ENCODE data around the gene POLDIP2. TPM values are rescaled to one million over a fixed set of nuclear protein-coding genes. Genes with fewer than 3 reads are reported as not detected.
A peak's percentile ranks its signal among the peaks of the same experiment; 100 is the strongest.

Gene POLDIP2
- total and polyA plus RNA-seq, 12 donors: 74.2 to 204 (median 175) TPM

DNA sequence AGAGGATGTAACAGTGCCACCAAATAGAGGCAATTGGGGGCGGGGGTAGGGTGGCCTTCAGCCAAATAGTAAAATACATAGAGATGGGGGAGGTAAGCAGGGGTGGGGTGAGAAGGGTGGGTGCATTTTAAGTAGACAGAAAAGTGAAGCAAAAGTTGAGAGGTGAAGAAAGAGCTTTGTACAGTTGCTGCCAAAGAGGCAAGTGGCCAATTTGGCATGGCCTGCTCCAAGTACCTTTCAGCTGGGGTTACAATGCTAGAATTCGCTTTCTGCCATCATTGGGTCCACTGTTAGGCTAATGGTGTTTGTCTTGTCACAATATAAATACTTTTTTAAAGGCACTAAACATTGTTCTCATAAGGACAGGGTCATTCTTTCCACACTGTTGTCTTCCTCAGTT is 43.5 kb downstream of the POLDIP2 start:
- Histone ChIP-seq H3K4me1 (replicated peaks in 1 of 2) (peaks cover 8% of the 10 kb centered on the region in 2 donors), H3K27me3 (no peaks in the 10 kb centered on the region), H3K36me3 (replicated peaks in 1 of 2) (no peaks in the 10 kb centered on the region), H3K4me3 (no peak overlapping the region), H3K9me3 (replicated peaks in 1 of 3) (no peaks in the 10 kb centered on the region), H3K27ac (no peak overlapping the region)
- intact Hi-C loops (cut with DNase I): no loop called here
- TF ChIP-seq POLR2A (IDR thresholded peaks at IDR 0.05): no peak
- TF ChIP-seq, protein P1, sequence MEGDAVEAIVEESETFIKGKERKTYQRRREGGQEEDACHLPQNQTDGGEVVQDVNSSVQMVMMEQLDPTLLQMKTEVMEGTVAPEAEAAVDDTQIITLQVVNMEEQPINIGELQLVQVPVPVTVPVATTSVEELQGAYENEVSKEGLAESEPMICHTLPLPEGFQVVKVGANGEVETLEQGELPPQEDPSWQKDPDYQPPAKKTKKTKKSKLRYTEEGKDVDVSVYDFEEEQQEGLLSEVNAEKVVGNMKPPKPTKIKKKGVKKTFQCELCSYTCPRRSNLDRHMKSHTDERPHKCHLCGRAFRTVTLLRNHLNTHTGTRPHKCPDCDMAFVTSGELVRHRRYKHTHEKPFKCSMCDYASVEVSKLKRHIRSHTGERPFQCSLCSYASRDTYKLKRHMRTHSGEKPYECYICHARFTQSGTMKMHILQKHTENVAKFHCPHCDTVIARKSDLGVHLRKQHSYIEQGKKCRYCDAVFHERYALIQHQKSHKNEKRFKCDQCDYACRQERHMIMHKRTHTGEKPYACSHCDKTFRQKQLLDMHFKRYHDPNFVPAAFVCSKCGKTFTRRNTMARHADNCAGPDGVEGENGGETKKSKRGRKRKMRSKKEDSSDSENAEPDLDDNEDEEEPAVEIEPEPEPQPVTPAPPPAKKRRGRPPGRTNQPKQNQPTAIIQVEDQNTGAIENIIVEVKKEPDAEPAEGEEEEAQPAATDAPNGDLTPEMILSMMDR (IDR thresholded peaks at IDR 0.05): no peak
- no peak for DNase-seq
- WGBS, 4 donors: 81 to 97% (median 89%) methylated on average over 2 of the region's 2 CpGs

DNA sequence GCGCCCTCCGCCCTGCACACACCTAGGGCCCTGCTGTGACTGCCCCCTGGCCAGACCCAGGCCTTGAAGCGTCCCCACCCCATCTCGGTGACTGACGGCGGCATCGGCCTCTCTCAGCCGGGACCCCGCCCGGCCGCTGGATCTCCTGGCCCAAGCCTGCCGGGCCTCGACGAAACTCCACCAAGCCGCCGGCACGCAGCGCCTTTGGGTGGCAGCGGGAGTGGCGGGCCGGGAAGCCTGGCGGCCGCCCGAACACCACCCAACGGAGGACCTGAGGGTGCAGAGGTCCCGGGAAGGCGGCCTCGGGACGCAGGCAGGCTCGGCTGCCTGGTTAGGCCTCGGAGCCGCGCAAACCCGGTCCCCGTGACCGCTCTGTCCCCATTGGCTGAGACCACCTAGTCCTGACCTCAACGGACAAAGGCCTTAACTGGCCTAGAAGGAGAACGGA is 50.3 kb downstream of the POLDIP2 start:
- WGBS, 4 donors: 47 to 75% (median 65%) methylated on average over 9 to 38 of the region's 38 CpGs
- Histone ChIP-seq H3K9me3 (replicated peaks in 1 of 3) (no peaks in the 10 kb centered on the region), H3K4me3 (no peak overlapping the region), H3K27me3 (peaks cover 6% of the 10 kb centered on the region), H3K36me3 (replicated peaks in 1 of 2) (no peaks in the 10 kb centered on the region), H3K27ac (no peak overlapping the region), H3K4me1 (replicated peaks in 1 of 2) (no peaks in the 10 kb centered on the region)
- DNase-seq: no peak
- TF ChIP-seq POLR2A (IDR thresholded peaks at IDR 0.05): no peak
- TF ChIP-seq, protein P1 (IDR thresholded peaks at IDR 0.05): no peak
- intact Hi-C loops (cut with DNase I): no loop called here

DNA sequence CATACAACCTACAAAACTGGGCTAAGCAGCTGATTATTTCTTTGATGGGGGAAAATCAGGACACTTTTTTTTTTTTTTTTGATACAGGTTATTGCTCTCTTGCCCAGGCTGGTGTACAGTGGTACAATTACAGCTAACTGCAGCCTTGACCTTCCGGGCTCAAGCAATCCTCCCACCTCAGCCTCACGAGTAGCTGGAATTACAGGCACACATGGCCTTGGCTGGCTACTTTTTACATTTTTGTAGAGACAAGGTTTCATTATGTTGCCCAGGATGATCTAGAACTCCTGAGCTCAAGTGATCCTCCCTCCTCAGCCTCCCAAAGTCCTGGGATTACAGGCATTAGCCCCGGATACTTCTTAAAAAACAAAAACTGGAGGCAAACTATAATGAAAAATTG is 58.9 kb downstream of the POLDIP2 start:
- Histone ChIP-seq H3K4me3 (no peak overlapping the region), H3K27me3 (no peaks in the 10 kb centered on the region), H3K9me3 (replicated peaks in 1 of 3) (no peaks in the 10 kb centered on the region), H3K36me3 (replicated peaks in 1 of 2) (no peaks in the 10 kb centered on the region), H3K27ac (no peak overlapping the region), H3K4me1 (replicated peaks in 1 of 2) (no peaks in the 10 kb centered on the region)
- WGBS, 4 donors: 45 to 62% (median 53%) methylated on average over 3 of the region's 3 CpGs
- DNase-seq: peak in 2 of 7 donors; percentile 26 to 42
- TF ChIP-seq POLR2A (IDR thresholded peaks at IDR 0.05): no peak
- TF ChIP-seq, protein P1 (IDR thresholded peaks at IDR 0.05): no peak
- intact Hi-C loops (cut with DNase I): no loop called here

Small RNAs within 50 kb of the gene (microRNA-seq; reads per million reads assigned to microRNA genes)
- 0.89 to 3.4 (median 2.3) reads per million in 3 donors for gene MIR4723

Other genes with a start within 250 kb of the POLDIP2 start
- 100 to 1,000 TPM in 2 of 9 donors, 10 to 100 TPM in 7; 23.8 to 420 (median 36.4) TPM for gene TMEM97, start 38.3 kb downstream of the POLDIP2 start, total RNA-seq
- 100 to 1,000 TPM in 1 of 3 donors, 1 to 10 TPM in 2; 6.5 to 779 (median 8.3) TPM for gene TMEM97, start 38.3 kb downstream of the POLDIP2 start, polyA plus RNA-seq
- gene IFT20, start 22.1 kb downstream of the POLDIP2 start, total RNA-seq: 10 to 100 TPM; 24.5 to 69.5 (median 40.9) TPM
- 100 to 1,000 TPM in 1 of 3 donors, 10 to 100 TPM in 2; 26.0 to 100 (median 78.7) TPM for gene IFT20, start 22.1 kb downstream of the POLDIP2 start, polyA plus RNA-seq
- gene TNFAIP1, start 21.8 kb downstream of the POLDIP2 start, total RNA-seq: 10 to 100 TPM; 21.7 to 70.6 (median 41.0) TPM
- 10 to 100 TPM; 17.2 to 32.5 (median 23.8) TPM for gene TNFAIP1, start 21.8 kb downstream of the POLDIP2 start, polyA plus RNA-seq
- not detected for gene SEBOX, start 7.7 kb upstream of the POLDIP2 start, total RNA-seq
- not detected for gene SEBOX, start 7.7 kb upstream of the POLDIP2 start, polyA plus RNA-seq
- gene VTN, start 12.8 kb upstream of the POLDIP2 start, total RNA-seq: 100 to 1,000 TPM in 8 of 9 donors, 1 to 10 TPM in 1; 5.5 to 470 (median 220) TPM
- 100 to 1,000 TPM in 2 of 3 donors, 10 to 100 TPM in 1; 69.9 to 184 (median 122) TPM for gene VTN, start 12.8 kb upstream of the POLDIP2 start, polyA plus RNA-seq
- 10 to 100 TPM in 8 of 9 donors, 1 to 10 TPM in 1; 5.8 to 40.0 (median 24.9) TPM for gene SARM1, start 14.2 kb upstream of the POLDIP2 start, total RNA-seq
- 10 to 100 TPM; 10.8 to 22.6 (median 16.0) TPM for gene SARM1, start 14.2 kb upstream of the POLDIP2 start, polyA plus RNA-seq
- 10 to 100 TPM; 11.9 to 79.8 (median 49.0) TPM for gene SLC46A1, start 48.7 kb upstream of the POLDIP2 start, total RNA-seq
- gene SLC46A1, start 48.7 kb upstream of the POLDIP2 start, polyA plus RNA-seq: 100 to 1,000 TPM in 1 of 3 donors, 10 to 100 TPM in 2; 13.3 to 104 (median 15.4) TPM
- 1 to 10 TPM in 1 of 9 donors, not detected in 8; 1.6 TPM for gene SLC13A2, start 116.1 kb upstream of the POLDIP2 start, total RNA-seq
- gene SLC13A2, start 116.1 kb upstream of the POLDIP2 start, polyA plus RNA-seq: under 1 TPM in 2 of 3 donors, not detected in 1; 0.03 to 0.05 TPM
- gene FOXN1, start 148.8 kb upstream of the POLDIP2 start, total RNA-seq: under 1 TPM in 1 of 9 donors, not detected in 8; 0.06 TPM
- gene FOXN1, start 148.8 kb upstream of the POLDIP2 start, polyA plus RNA-seq: not detected
- 10 to 100 TPM; 26.7 to 80.8 (median 41.3) TPM for gene UNC119, start 195.1 kb upstream of the POLDIP2 start, total RNA-seq
- gene UNC119, start 195.1 kb upstream of the POLDIP2 start, polyA plus RNA-seq: 10 to 100 TPM; 28.3 to 47.7 (median 36.1) TPM
- gene PIGS, start 214.0 kb upstream of the POLDIP2 start, total RNA-seq: 10 to 100 TPM; 44.5 to 73.0 (median 58.7) TPM
- 10 to 100 TPM in 2 of 3 donors, 1 to 10 TPM in 1; 9.2 to 44.1 (median 12.6) TPM for gene PIGS, start 214.0 kb upstream of the POLDIP2 start, polyA plus RNA-seq
- 10 to 100 TPM in 8 of 9 donors, 1 to 10 TPM in 1; 6.3 to 65.5 (median 32.3) TPM for gene ALDOC, start 219.4 kb upstream of the POLDIP2 start, total RNA-seq
- 10 to 100 TPM; 18.5 to 61.2 (median 18.7) TPM for gene ALDOC, start 219.4 kb upstream of the POLDIP2 start, polyA plus RNA-seq
- gene SPAG5, start 241.5 kb upstream of the POLDIP2 start, total RNA-seq: 10 to 100 TPM in 1 of 9 donors, 1 to 10 TPM in 7, under 1 TPM in 1; 0.97 to 35.6 (median 3.9) TPM
- gene SPAG5, start 241.5 kb upstream of the POLDIP2 start, polyA plus RNA-seq: 10 to 100 TPM in 2 of 3 donors, 1 to 10 TPM in 1; 4.3 to 27.5 (median 13.4) TPM